Measurements from ENCODE around the gene CFAP69. TPM values are rescaled to one million over a fixed set of nuclear protein-coding genes. Genes with fewer than 3 reads are reported as not detected.

CFAP69 gene
- total and polyA plus RNA-seq, 2 of the 8 experiments (the other 6 are each of a cell fraction or from before 2014, with no cell fraction given) = 1.00 to 3.8 TPM

GRCh38 chr7:90312745-90313144 lies 67.8 kb downstream of the CFAP69 start:
- 94% methylated on average over 2 of the region's 2 CpGs; no CpG with 5 or more reads in 1 of the 2 experiments for WGBS, 2 experiments (ENCODE audit: extremely low coverage in 1 of 2, insufficient coverage in 1 of 2, insufficient read length in 1 of 2, insufficient replicate concordance in 2 of 2, low coverage in 1 of 2, low lambda C conversion rate in 2 of 2, missing lambda C conversion rate in 1 of 2)
- CTCF ChIA-PET (ENCODE audit: partially characterized antibody) = interaction anchor here (0.7 to 3.0 kb wide), 21 partner anchors 8 to 201 kb away, joined by 3 to 32 read pairs (median 5); partner anchors contain the start of genes GTPBP10 and STEAP2

More at GRCh38 chr7:90312745-90313144, 67.8 kb downstream of the CFAP69 start:
- Histone ChIP-seq H3K23me2 (ENCODE audit: low read depth, low read length) (no peaks in the 10 kb centered on the region), H2BK15ac (ENCODE audit: low read length) (no peak overlapping the region), H3K18ac (ENCODE audit: extremely low read depth, low read length) (no peak overlapping the region), H3K9me3 (ENCODE audit: insufficient read depth in 2 of 2, low read depth in 1 of 2, low read length in 1 of 2) (no peaks in the 10 kb centered on the region), H3K27ac (ENCODE audit: low read depth, low read length) (no peak overlapping the region), H4K5ac (ENCODE audit: insufficient read length, low read depth, low read length) (no peak overlapping the region), H3K56ac (replicated peaks; ENCODE audit: insufficient read length, low read depth, low read length) (no peak overlapping the region), H3K23ac (ENCODE audit: insufficient read length) (no peak overlapping the region), H3K4ac (replicated peaks; ENCODE audit: insufficient read length, low read depth, low read length) (no peak overlapping the region), H3K14ac (ENCODE audit: insufficient read length) (no peak overlapping the region), H3K27me3 (replicated peaks in 1 of 4; ENCODE audit: control insufficient read depth in 3 of 4, extremely low read depth in 1 of 4, insufficient read depth in 3 of 4, low read length in 3 of 4) (no peaks in the 10 kb centered on the region), H2BK12ac (ENCODE audit: low read depth, low read length) (no peak overlapping the region), H3K4me2 (ENCODE audit: insufficient read depth in 1 of 2, low read depth in 2 of 2, low read length in 2 of 2) (no peak overlapping the region), H2BK5ac (ENCODE audit: low read depth, low read length) (no peak overlapping the region), H3K4me3 (ENCODE audit: extremely low read depth in 1 of 4, insufficient read depth in 2 of 4, low read depth in 3 of 4, low read length in 4 of 4) (no peak overlapping the region), H2AK5ac (ENCODE audit: low read depth, low read length) (no peak overlapping the region), H3K4me1 (replicated peaks in 1 of 4; ENCODE audit: control insufficient read depth in 3 of 4, insufficient read depth in 4 of 4, low read length in 3 of 4) (no peaks in the 10 kb centered on the region), H3K79me2 (ENCODE audit: control insufficient read depth in 1 of 2, insufficient read depth in 2 of 2, low read length in 2 of 2) (no peaks in the 10 kb centered on the region), H2BK20ac (ENCODE audit: low read length) (no peak overlapping the region), H4K91ac (replicated peaks; ENCODE audit: insufficient read length, low read length) (no peak overlapping the region), H2AFZ (ENCODE audit: low read length) (no peak overlapping the region), H2BK120ac (replicated peaks; ENCODE audit: low read depth, low read length) (no peak overlapping the region), H3K36me3 (ENCODE audit: control insufficient read depth in 2 of 4, insufficient read depth in 4 of 4, low read length in 3 of 4) (no peaks in the 10 kb centered on the region), H4K8ac (ENCODE audit: extremely low read depth, insufficient read depth, low read length) (no peak overlapping the region), H4K20me1 (replicated peaks in 1 of 2; ENCODE audit: control insufficient read depth in 1 of 2, insufficient read depth in 2 of 2, low read length in 2 of 2) (no peaks in the 10 kb centered on the region), H3K9ac (replicated peaks in 1 of 4; ENCODE audit: extremely low read depth in 1 of 4, low read depth in 3 of 4, low read length in 3 of 4) (no peak overlapping the region), H3K79me1 (ENCODE audit: low read depth, low read length) (no peaks in the 10 kb centered on the region)
- peak in 1 of 2 experiments; percentile 34; a peak in 3 of 4 replicates for TF ChIP-seq RAD21 (IDR thresholded peaks at IDR 0.05 in 1 of 2, conservative IDR thresholded peaks at IDR 0.05 in 1 of 2; ENCODE audit: low read depth in 2 of 2, low read length in 2 of 2)
- TF ChIP-seq TAF1 (IDR thresholded peaks at IDR 0.05; ENCODE audit: low read depth, low read length) = no peak
- DNase-seq (ENCODE audit: low read depth in 1 of 2, low spot score in 2 of 2) (no peak), FAIRE-seq (no peak)
- POLR2A ChIA-PET (ENCODE audit: partially characterized antibody) = no interaction called here
